MCF 10A (cell line): ENCODE results near the gene HLA-E. TPM values are rescaled to one million over a fixed set of nuclear protein-coding genes. Genes with fewer than 3 reads are reported as not detected.

Experiments
- BruUV-seq: library from RNA; stranded (reverse); fragments of 400-500 nt; replicated peaks from 2 replicates; lab custom pipeline; 2021; lab: Mats Ljungman, UMichigan
- CTCF ChIA-PET: fragments of 300-600 bp; sonication (Branson Sonifier 250); formaldehyde crosslinking; extraction: SDS; loops from one replicate; lab custom pipeline; 2021; ENCODE audit warnings: antibody characterized with exemption, inconsistent platforms; lab: Yijun Ruan, JAX
- POLR2A ChIA-PET: fragments of 300-600, 350-650 bp; sonication (Branson Sonifier 250); formaldehyde crosslinking; extraction: SDS; loops from one replicate; lab custom pipeline; 2020; ENCODE audit warnings: antibody characterized with exemption, inconsistent platforms; lab: Yijun Ruan, JAX
- DNase-seq: peaks from one replicate; pipeline ENCODE4 v3.0.0-alpha.2; 2018; ENCODE audit not compliant: unreplicated experiment
- H3K27ac Mint-ChIP-seq: one replicate; pipeline ENCODE4 v1.8.0; 2022; ENCODE audit warnings: mild to moderate bottlenecking, low read depth, mixed read lengths; ENCODE audit not compliant: unreplicated experiment
- H3K27me3 Mint-ChIP-seq: one replicate; pipeline ENCODE4 v1.8.0; 2022; ENCODE audit warnings: mixed read lengths; ENCODE audit not compliant: insufficient read depth, unreplicated experiment
- H3K36me3 Mint-ChIP-seq: one replicate; pipeline ENCODE4 v1.8.0; 2022; ENCODE audit warnings: mild to moderate bottlenecking, moderate library complexity, mixed read lengths; ENCODE audit not compliant: insufficient read depth, unreplicated experiment
- H3K4me1 Mint-ChIP-seq: one replicate; pipeline ENCODE4 v1.8.0; 2022; ENCODE audit warnings: mixed read lengths; ENCODE audit not compliant: insufficient read depth, unreplicated experiment
- H3K4me3 Mint-ChIP-seq: one replicate; pipeline ENCODE4 v1.8.0; 2022; ENCODE audit warnings: mild to moderate bottlenecking, moderate library complexity, mixed read lengths; ENCODE audit not compliant: unreplicated experiment
- H3K9me3 Mint-ChIP-seq: one replicate; pipeline ENCODE4 v1.8.0; 2022; ENCODE audit warnings: mixed read lengths; ENCODE audit not compliant: unreplicated experiment
- CTCF ChIP-seq: fragments of 200-600 bp; IDR thresholded peaks from one replicate; pipeline ENCODE4 v1.8.0; 2022; ENCODE audit warnings: antibody characterized with exemption, mild to moderate bottlenecking; ENCODE audit not compliant: unreplicated experiment
- intact Hi-C: fragments of 100-400 bp; cut with micrococcal nuclease; formaldehyde crosslinking; loops from 2 replicates; pipeline ENCODE4 v1.14.1; 2022
- total RNA-seq: library from RNA; stranded (reverse); gene quantifications from 2 replicates; pipeline ENCODE4 v1.2.3, GENCODE V29; 2022

HLA-E gene
- total RNA-seq, 1 experiment from 2014 or later: 83.6 TPM

GRCh38 chr6:30508890-30509736 is 19.8 kb downstream of the HLA-E start:
- no peaks in the 10 kb centered on the region for H3K36me3 Mint-ChIP-seq
- ChIA-PET POLR2A (interaction anchor here (0.6 to 1.3 kb wide), 3 partner anchors 15 to 23 kb away, joined by 3 to 5 read pairs (median 4); no protein-coding TSS in a partner anchor), CTCF (interaction anchor here (0.6 to 1.3 kb wide), 3 partner anchors 27 to 92 kb away, joined by 3 to 4 read pairs (median 3); no protein-coding TSS in a partner anchor)
- no peaks in the 10 kb centered on the region for H3K4me1 Mint-ChIP-seq
- H3K9me3 Mint-ChIP-seq: no peaks in the 10 kb centered on the region
- intact Hi-C loops: no loop called here
- no peaks in the 10 kb centered on the region for H3K27me3 Mint-ChIP-seq
- no TSS peak for BruUV-seq
- H3K27ac Mint-ChIP-seq: no peak overlapping the region
- DNase-seq: no peak
- TF ChIP-seq CTCF: no peak
- H3K4me3 Mint-ChIP-seq: no peak overlapping the region

GRCh38 chr6:30510419-30511168 is 21.3 kb downstream of the HLA-E start:
- TF ChIP-seq CTCF: no peak
- DNase-seq: no peak
- Mint-ChIP-seq H3K36me3 (no peaks in the 10 kb centered on the region), H3K27me3 (no peaks in the 10 kb centered on the region), H3K4me3 (no peak overlapping the region), H3K27ac (no peak overlapping the region), H3K4me1 (no peaks in the 10 kb centered on the region), H3K9me3 (no peaks in the 10 kb centered on the region)
- intact Hi-C loops: no loop called here
- BruUV-seq: no TSS peak
- CTCF ChIA-PET: interaction anchor here (0.6 to 1.4 kb wide), 3 partner anchors 31 to 55 kb away, joined by 3 to 5 read pairs (median 4); no protein-coding TSS in a partner anchor
- POLR2A ChIA-PET: interaction anchor here (0.6 to 1.2 kb wide), 5 partner anchors 10 to 108 kb away, joined by 3 to 6 read pairs (median 3); no protein-coding TSS in a partner anchor

GRCh38 chr6:30511169-30511546 is 21.8 kb downstream of the HLA-E start:
- Mint-ChIP-seq H3K9me3 (no peaks in the 10 kb centered on the region), H3K36me3 (no peaks in the 10 kb centered on the region)
- POLR2A ChIA-PET: interaction anchor here (0.6 to 1.2 kb wide), 5 partner anchors 10 to 107 kb away, joined by 3 to 6 read pairs (median 3); no protein-coding TSS in a partner anchor

More at GRCh38 chr6:30511169-30511546, 21.8 kb downstream of the HLA-E start:
- Mint-ChIP-seq H3K27ac (no peak overlapping the region), H3K27me3 (no peaks in the 10 kb centered on the region), H3K4me3 (no peak overlapping the region), H3K4me1 (no peaks in the 10 kb centered on the region)
- CTCF ChIA-PET: interaction anchor here (0.6 to 1.4 kb wide), 4 partner anchors 27 to 56 kb away, joined by 3 to 5 read pairs (median 4); no protein-coding TSS in a partner anchor
- no TSS peak for BruUV-seq
- TF ChIP-seq CTCF: no peak
- intact Hi-C loops: no loop called here
- no peak for DNase-seq
